K562 treated with DMSO at 1 percent for 4 hours (cell line): ENCODE measurements around the gene GTPBP8. TPM values are rescaled to one million over a fixed set of nuclear protein-coding genes. Genes with fewer than 3 reads are reported as not detected.

ENCODE experiments used
- total RNA-seq: library from RNA; unstranded; fragments of 300-600 nt; gene quantifications from 2 replicates; pipeline ENCODE4 v1.2.3, GENCODE V29; 2022; ENCODE audit not compliant: insufficient read depth

GTPBP8 gene
- 11.3 and 13.9 TPM in 2 replicates for total RNA-seq

DNA sequence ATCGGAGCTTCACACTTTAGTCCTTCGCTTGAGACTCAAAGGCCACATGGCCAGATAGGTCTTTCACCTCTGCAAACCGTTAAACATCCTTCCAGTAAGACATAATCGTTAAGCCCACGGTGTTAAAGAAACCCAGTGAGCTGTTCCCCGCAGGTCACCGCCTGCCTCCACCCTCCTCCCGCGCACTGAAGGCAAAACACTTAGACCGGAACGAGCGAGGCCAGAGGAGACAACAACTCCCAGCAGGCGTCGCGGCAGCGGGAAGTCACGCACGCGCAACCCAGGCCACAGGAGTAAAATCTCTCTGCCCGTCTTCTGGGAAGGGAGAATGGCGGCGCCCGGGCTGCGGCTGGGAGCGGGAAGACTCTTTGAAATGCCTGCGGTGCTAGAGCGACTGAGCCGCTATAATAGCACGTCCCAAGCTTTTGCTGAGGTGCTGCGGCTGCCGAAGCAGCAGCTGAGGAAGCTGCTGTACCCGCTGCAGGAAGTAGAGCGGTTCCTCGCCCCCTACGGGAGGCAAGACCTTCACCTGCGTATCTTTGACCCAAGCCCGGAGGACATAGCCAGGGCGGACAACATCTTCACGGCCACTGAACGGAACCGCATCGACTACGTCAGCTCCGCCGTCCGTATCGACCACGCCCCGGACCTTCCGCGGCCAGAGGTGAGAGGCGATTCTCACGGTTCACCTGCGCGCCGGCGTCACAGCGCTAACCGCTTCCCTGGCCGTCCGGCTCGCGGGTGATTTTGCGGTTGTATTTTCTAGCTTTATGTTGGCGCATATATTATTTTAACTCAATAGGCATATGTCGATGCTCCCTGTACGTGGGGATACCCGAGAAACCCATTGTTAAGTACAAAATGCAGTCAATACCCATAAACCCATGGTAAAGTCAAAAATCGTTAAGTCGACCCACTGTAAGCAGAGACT, at the start of gene GTPBP8:
Gene GTPBP8 (plus strand): TSS at position 313 of the 931 bp plus-strand sequence. CDS start 16 bp downstream, at position 329.

DNA sequence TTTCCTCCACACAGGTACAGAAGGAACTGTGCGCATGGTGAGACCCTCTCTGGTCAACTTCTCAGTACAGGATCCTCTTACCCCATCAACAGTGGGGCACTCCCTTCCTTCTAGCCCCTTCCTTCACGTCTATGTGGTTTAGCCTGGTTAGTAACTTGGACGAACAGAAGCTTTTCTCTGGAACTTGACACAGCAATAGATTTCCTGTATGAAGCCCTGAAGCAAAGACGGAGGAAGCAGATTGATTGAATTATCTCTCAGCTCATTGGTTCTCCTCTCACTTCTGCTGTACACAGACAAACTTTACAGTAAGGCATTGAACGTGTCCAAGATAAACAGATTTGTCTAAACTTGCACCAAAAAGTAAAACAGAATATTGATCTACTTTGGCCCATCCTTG, 15.9 kb upstream of the GTPBP8 start, which contains the start of gene CD200R1:
Gene CD200R1 (minus strand): TSS at position 210 of the 400 bp plus-strand sequence. CDS start 246 bp downstream, outside the sequence.

Other genes starting within 250 kb of the GTPBP8 start
- not detected in 2 replicates for gene CD200R1L, start 144.1 kb upstream of the GTPBP8 start, total RNA-seq
- not detected in 2 replicates for gene CD200R1, start 15.9 kb upstream of the GTPBP8 start, total RNA-seq
- not detected in 2 replicates for gene BOC, start 220.6 kb downstream of the GTPBP8 start, total RNA-seq